Spleen (tissue), 7 donors: ENCODE data around the gene SPDYE18.
"Not testable (repeated sequence)": the region's sequence is repeated elsewhere in the genome, so short reads cannot be mapped to it uniquely, and the experiment has no call there.

Experiments used
- CTCF ChIP-seq, 11 experiments: fragments of 200-600 bp in 7 of 11; fragments of 450-650 bp in 4 of 11; sonication (generic) in 4 of 11; IDR thresholded peaks in 8 of 11; conservative IDR thresholded peaks in 3 of 11; 1 replicate in 7 of 11; 2 replicates in 4 of 11; pipeline versions ENCODE4 v1.4.0 to v1.8.0; 2016 to 2021; ENCODE audit warnings: antibody characterized with exemption in 11 of 11, inconsistent platforms in 4 of 11, mild to moderate bottlenecking in 1 of 11
- POLR2AphosphoS5 ChIP-seq, 3 donors: sonication (generic); formaldehyde crosslinking; IDR thresholded peaks; one replicate each; pipeline ENCODE4 v1.5.1; 2017; ENCODE audit warnings: antibody characterized with exemption in 3 of 3
- donor health status: DM: no; HTN: no; CAD: no; lungs with moderate emphysema.
- donor health status: DM: no; HTN: no; CAD: no.
- donor health status: DM: no; HTN: no; CAD: no.

- TF ChIP-seq CTCF (IDR thresholded peaks at IDR 0.05 in 8 of 11, conservative IDR thresholded peaks at IDR 0.05 in 3 of 11); POLR2AphosphoS5 (IDR thresholded peaks at IDR 0.05): not testable (repeated sequence)
Measured at GRCh38 chr7:77100501-77100900, 38.1 kb upstream of the SPDYE18 start.
